IPS-20b (cell line): Measurements from ENCODE around the gene CHST4.
A peak's percentile ranks its signal among the peaks of the same experiment; 100 is the strongest.

ENCODE experiments used
- H3K27ac ChIP-seq: one replicate; pipeline ENCODE4 v1.5.1; 2013; ENCODE audit warnings: low read length
- H3K27me3 ChIP-seq: 2 replicates; pipeline ENCODE4 v1.6.1; 2013; ENCODE audit warnings: mild to moderate bottlenecking, low read length, inconsistent platforms; ENCODE audit not compliant: insufficient read depth
- H3K36me3 ChIP-seq: 2 replicates; pipeline ENCODE4 v1.6.1; 2013; ENCODE audit warnings: low read depth, mild to moderate bottlenecking, inconsistent platforms, low read length, moderate library complexity; ENCODE audit not compliant: insufficient read depth
- H3K4me1 ChIP-seq: 2 replicates; pipeline ENCODE4 v1.6.1; 2013; ENCODE audit warnings: mild to moderate bottlenecking, control low read depth, inconsistent platforms, low read length, moderate library complexity; ENCODE audit not compliant: insufficient read depth
- H3K4me3 ChIP-seq: 2 replicates; pipeline ENCODE4 v1.5.1; 2013; ENCODE audit warnings: mild to moderate bottlenecking, low read length, inconsistent platforms
- H3K9ac ChIP-seq: 2 replicates; pipeline ENCODE4 v1.6.1; 2013; ENCODE audit warnings: low read depth, mild to moderate bottlenecking, inconsistent platforms, low read length, moderate library complexity
- H3K9me3 ChIP-seq: 2 replicates; pipeline ENCODE4 v1.6.1; 2013; ENCODE audit warnings: mild to moderate bottlenecking, low read depth, low read length, inconsistent platforms; ENCODE audit not compliant: insufficient read depth

Gene CHST4

DNA sequence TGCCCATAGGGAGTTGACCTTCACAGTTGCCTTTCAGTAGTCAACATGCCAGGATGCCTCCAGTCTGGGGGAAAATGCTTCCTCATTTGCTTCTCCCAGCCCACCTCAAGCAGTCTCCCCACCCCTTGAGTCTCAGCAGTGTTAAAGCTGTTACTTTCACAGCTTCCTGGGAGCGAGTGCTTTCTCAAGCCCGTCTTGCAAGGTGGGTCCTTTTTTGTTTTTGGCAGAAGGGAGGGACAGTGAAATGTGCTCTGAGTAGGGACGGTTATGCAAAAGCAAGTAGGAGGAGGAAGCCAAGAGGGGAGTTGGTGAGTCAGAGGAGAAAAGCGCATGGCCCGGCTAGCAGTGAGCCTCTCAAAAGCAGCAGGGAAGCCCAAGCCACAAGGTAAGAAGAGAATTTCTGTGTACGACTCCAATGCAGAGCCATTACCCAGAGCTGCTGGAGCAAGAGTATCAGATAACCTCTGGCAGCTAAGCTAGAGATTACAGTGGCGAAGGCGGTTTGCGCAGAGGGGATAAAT, at the start of gene CHST4:
CHST4 (plus strand) TSS at position 316 of the 521 bp plus-strand sequence. CDS start 10,252 bp downstream, outside the sequence.
- H3K4me3 ChIP-seq, result peak within 1 kb of the TSS; percentile 67
- no peaks in the 10 kb centered on the region for H3K36me3 ChIP-seq
- H3K9me3 ChIP-seq, result no peaks in the 10 kb centered on the region
- no peaks in the 10 kb centered on the region for H3K27me3 ChIP-seq
- H3K4me1 ChIP-seq, result peaks cover 22% of the 10 kb centered on the region
- H3K9ac ChIP-seq, result peak within 1 kb of the TSS; percentile 88
- peak within 1 kb of the TSS; percentile 73 for H3K27ac ChIP-seq

DNA sequence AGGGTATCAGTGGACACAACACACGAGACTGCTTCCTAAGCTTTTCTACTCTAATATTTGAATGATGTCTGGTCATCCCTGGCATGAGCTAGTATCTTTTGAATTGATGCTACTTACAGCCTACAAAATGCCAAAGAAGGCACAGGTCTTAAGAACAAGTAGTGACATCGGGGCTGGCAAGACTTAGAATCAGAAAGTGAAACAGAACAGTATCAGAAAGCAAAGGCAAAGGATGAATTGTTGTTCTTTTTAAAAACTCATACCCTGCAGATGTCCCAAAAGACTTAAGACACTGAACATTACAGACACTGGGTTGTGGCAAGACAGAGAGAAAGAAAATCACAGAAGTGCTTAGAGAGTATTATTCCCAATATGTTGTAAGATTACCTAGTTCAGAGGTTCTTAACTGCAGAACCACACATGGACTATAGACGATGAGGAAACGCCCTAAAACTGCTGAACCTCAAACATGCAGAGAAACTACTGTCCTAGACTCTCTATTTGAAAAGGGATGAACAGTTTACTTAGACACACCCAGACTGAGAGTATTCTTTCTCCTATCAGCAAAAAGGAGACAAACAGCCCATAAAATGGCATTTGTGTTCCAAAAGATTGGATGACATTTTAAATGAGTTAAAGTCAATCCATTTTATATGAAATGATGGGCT, 49.6 kb upstream of the CHST4 start:
- Histone ChIP-seq H3K9ac (no peak overlapping the region), H3K4me3 (no peak overlapping the region), H3K36me3 (peaks cover 23% of the 10 kb centered on the region), H3K4me1 (no peaks in the 10 kb centered on the region), H3K27me3 (no peaks in the 10 kb centered on the region), H3K27ac (no peak overlapping the region), H3K9me3 (no peaks in the 10 kb centered on the region)

DNA sequence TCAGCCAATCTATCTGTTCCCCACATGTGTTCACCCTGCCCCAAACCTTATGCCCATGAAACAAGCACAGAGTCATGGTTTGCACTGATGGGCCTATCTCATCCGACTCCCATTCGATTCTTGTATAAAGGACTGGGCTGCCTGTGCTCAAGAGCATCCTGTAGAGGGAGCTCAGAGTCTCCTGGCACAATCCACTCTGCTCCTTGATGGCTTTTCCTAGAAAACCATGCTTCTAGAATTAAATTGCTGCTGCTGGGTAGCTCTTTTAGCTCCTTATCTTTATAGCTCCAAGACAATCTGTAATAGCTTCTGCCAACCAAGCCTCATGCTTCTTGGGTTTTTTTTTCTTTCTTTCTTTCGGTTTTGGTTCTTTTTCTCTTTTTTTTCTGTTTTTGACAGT, 46.8 kb upstream of the CHST4 start:
- no peak overlapping the region for H3K9ac ChIP-seq
- no peak overlapping the region for H3K27ac ChIP-seq
- no peaks in the 10 kb centered on the region for H3K27me3 ChIP-seq
- H3K4me1 ChIP-seq, result no peaks in the 10 kb centered on the region
- H3K36me3 ChIP-seq, result peaks cover 23% of the 10 kb centered on the region
- H3K4me3 ChIP-seq, result no peak overlapping the region
- H3K9me3 ChIP-seq, result no peaks in the 10 kb centered on the region

DNA sequence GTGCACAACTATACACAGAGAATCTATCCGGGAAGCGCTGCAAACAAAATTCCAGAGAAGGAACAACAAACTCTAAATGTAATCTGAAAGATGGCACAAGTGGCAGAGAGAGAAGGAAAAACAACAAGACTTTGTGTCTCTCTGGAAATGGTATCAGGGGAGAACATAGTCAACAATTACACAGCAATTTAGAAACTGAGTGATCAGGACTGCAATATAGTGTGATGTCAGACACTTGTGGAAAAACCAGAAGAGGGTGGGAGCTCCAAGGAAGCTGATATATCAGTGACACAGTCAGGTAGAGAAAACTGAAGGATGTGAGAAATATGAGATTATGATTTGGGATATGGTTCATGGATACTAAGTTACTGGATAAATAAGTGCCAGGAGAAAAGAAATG, 45.3 kb upstream of the CHST4 start:
- Histone ChIP-seq H3K36me3 (peaks cover 17% of the 10 kb centered on the region), H3K9ac (no peak overlapping the region), H3K4me3 (no peak overlapping the region), H3K27me3 (no peaks in the 10 kb centered on the region), H3K9me3 (no peaks in the 10 kb centered on the region), H3K4me1 (peaks cover 3% of the 10 kb centered on the region; the same call in 1 of the 2 replicates), H3K27ac (no peak overlapping the region)

DNA sequence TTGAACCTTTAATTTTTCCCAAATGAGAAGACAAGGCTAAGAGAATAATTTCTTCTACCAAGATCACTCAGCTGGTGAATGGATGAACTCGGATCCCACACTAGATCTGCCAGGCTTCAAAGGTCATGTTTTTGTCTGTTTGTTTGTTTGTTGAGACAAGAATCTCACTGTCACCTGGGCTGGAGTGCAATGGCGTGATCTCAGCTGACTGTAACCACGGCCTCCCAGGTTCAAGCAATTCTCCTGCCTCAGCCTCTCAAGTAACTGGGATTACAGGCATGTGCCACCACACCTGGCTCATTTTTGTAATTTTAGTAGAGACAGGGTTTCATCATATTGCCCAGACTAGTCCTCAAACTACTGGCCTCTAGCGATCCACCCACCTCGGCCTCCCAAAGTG, 43.7 kb upstream of the CHST4 start:
- peaks cover 3% of the 10 kb centered on the region; the same call in 1 of the 2 replicates for H3K4me1 ChIP-seq

DNA sequence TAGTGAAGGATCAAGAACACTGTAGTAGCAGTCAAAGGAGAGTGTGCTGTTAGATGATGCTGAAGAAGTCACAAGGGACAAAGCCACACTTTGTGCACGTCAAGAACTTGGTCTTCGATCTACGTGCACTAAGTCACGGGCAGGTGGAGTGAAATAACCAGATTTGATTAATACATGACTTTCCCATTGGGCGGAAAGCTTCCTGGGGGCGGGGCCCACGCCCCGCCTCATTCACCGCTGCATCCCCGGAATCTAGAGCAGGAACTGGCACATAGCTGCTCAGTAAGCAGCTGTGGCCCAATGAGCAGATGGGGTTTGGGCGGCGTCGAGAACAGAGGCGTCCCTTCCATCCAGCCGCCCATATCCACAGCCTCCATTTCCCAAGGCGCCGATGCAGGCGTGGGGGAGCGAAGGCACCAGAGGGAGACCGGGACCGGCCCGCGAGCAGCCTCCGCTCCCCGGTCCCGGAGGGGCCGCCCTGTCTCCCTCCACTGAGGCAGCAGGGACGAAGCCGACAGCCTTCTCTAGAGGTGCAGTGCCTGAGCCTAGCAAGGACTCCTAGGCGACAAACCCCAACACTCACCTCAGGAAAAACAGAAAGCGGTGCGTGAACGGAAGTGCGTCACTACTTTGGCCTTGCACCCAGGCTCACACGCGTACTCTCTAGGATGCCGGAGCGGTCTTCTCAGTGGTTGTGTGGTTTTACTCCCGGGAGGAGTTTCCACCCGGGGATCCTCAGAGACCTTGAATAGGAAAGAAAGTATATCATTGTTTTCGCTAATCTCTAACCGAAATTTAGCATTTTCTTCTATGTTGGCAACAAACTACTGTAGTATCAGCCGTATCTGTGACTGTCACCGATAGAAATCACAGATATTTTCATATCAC, 42.0 kb upstream of the CHST4 start:
- no peaks in the 10 kb centered on the region for H3K9me3 ChIP-seq
- H3K36me3 ChIP-seq, result no peaks in the 10 kb centered on the region
- peaks cover 4% of the 10 kb centered on the region; the same call in 1 of the 2 replicates for H3K27me3 ChIP-seq
- peak overlapping the region; percentile 81 for H3K27ac ChIP-seq
- H3K4me3 ChIP-seq, result peak overlapping the region; percentile 96
- H3K4me1 ChIP-seq, result peaks cover 3% of the 10 kb centered on the region; the same call in 1 of the 2 replicates
- H3K9ac ChIP-seq, result peak overlapping the region; percentile 89

More for the DNA sequence above, 43.7 kb upstream of the CHST4 start:
- H3K27ac ChIP-seq, result no peak overlapping the region
- no peak overlapping the region for H3K4me3 ChIP-seq
- H3K9ac ChIP-seq, result no peak overlapping the region
- 0 out of 2 replicates have a peak, but pooled peaks cover 11% of the 10 kb centered on the region for H3K36me3 ChIP-seq
- H3K9me3 ChIP-seq, result no peaks in the 10 kb centered on the region
- H3K27me3 ChIP-seq, result peaks cover 4% of the 10 kb centered on the region; the same call in 1 of the 2 replicates

DNA sequence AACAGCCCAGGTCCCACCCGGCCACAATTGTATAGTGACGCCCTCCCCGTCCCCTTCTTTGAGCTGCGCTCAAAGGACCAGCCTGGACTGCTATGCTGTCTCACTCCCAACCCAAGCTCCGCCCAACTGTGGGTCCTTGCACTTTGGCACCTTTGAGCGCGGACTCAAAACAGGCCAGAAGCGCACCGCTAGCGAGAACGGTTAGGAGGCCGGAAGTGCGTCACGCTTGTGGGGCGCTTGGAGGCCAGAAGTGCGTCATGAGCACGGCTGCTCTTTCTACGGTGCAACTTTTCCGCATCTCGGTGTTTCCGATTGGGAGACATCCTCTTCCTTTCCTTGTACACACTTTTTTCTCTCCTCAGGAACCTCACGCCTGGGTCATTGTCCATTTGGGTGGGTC, 37.1 kb upstream of the CHST4 start, which contains the start of gene ZNF19:
ZNF19 (minus strand) TSS at position 203 of the 400 bp plus-strand sequence. CDS start 7,210 bp downstream, outside the sequence.
- H3K4me1 ChIP-seq, result peaks cover 3% of the 10 kb centered on the region; the same call in 1 of the 2 replicates
- H3K4me3 ChIP-seq, result no peak within 1 kb of the TSS
- H3K9me3 ChIP-seq, result no peaks in the 10 kb centered on the region
- H3K9ac ChIP-seq, result no peak within 1 kb of the TSS
- H3K27me3 ChIP-seq, result peaks cover 4% of the 10 kb centered on the region; the same call in 1 of the 2 replicates
- no peaks in the 10 kb centered on the region for H3K36me3 ChIP-seq
- no peak within 1 kb of the TSS for H3K27ac ChIP-seq

DNA sequence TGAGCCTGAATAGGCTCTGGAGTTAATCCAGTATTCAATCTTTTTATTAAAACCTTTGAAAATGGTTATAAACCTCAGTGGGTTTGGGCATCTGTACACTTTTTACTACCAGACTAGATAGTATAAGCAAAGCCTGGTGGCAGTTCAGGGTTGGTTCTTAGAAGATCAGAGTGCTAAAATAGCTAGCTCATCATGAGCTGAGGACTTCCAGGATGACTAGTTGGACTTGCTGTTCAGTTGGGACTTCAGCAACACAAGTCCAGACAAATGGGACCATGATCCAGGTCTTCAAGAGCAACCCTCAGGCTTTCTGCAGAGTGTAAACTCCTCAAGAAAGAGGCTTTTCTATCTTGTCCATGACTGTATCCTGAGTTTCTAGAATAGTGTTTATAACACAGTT, 35.9 kb upstream of the CHST4 start:
- H3K9me3 ChIP-seq, result no peaks in the 10 kb centered on the region
- H3K36me3 ChIP-seq, result no peaks in the 10 kb centered on the region
- peaks cover 4% of the 10 kb centered on the region; the same call in 1 of the 2 replicates for H3K27me3 ChIP-seq
- H3K4me3 ChIP-seq, result no peak overlapping the region
- no peaks in the 10 kb centered on the region for H3K4me1 ChIP-seq
- H3K9ac ChIP-seq, result no peak overlapping the region
- H3K27ac ChIP-seq, result no peak overlapping the region

DNA sequence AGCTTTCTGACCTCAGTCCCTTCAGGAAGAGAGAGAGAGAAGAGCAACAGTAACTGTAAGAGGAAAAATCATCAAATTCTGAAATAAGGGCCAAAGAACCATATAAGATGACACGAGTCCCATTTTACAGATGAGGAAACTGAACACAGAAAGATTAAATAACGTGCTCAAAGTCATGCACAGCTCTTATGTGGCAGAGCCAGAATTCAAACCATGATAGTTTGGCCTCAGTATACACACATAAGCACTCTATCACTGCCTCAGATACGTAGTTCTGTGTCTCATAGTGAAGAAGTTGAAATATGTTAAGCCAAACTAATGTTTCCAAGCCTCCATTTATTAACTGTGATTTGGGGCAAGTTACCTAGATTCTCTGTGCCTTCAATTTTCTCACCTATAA, 35.2 kb upstream of the CHST4 start:
- no peak overlapping the region for H3K4me3 ChIP-seq
- no peaks in the 10 kb centered on the region for H3K4me1 ChIP-seq
- no peaks in the 10 kb centered on the region for H3K9me3 ChIP-seq
- no peak overlapping the region for H3K9ac ChIP-seq
- H3K27ac ChIP-seq, result no peak overlapping the region
- peaks cover 4% of the 10 kb centered on the region; the same call in 1 of the 2 replicates for H3K27me3 ChIP-seq
- H3K36me3 ChIP-seq, result no peaks in the 10 kb centered on the region

DNA sequence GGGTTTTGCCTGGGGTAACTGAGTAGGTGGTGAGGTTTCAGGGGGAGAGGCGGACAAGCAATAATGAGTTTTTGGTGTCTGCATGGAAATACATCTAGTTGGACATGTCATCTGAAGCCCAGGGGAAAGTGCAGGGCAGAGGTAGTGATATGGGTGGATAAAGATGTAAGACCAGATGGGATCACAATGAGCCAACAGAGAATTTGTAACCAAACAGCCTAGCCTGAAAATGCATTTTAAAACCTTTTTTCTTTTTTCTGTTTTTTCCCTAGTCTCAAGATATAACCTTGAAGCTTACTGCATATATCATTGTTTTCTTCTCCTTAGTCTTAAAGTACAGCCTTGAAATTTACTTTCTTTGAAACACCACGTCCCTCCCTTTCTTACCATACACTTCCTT, 33.4 kb upstream of the CHST4 start:
- Histone ChIP-seq H3K4me3 (no peak overlapping the region), H3K36me3 (no peaks in the 10 kb centered on the region), H3K27me3 (no peaks in the 10 kb centered on the region; the same call in 1 of the 2 replicates), H3K9ac (no peak overlapping the region), H3K4me1 (no peaks in the 10 kb centered on the region), H3K27ac (no peak overlapping the region), H3K9me3 (no peaks in the 10 kb centered on the region)

DNA sequence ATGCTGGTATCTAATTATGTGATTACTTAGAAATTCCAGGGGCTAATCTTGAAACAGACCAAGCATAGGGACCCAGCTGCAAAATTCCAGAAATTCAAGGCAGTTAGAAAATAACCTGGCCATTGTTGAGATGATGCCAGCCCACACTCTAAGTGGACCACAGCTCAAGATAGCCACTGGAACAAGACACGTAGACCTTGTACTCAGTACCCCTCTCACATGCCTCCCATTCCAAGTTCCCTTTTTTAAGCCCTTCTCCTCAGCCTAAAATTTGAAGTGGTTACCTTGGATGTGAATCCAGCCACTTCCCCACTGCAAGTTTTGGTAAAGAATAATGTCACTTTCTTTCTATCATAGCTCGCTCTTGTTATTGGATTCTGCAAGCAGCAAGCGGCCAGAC, 33.0 kb upstream of the CHST4 start:
- Histone ChIP-seq H3K4me1 (no peaks in the 10 kb centered on the region), H3K27me3 (no peaks in the 10 kb centered on the region), H3K27ac (no peak overlapping the region), H3K9ac (no peak overlapping the region), H3K9me3 (no peaks in the 10 kb centered on the region), H3K4me3 (no peak overlapping the region), H3K36me3 (no peaks in the 10 kb centered on the region)
